HUES6 (cell line): ENCODE results near the gene FOSL2.

ENCODE experiments used
- H3K27ac ChIP-seq: 2 replicates; pipeline ENCODE4 v1.7.0; 2013; ENCODE audit warnings: low read depth, mild to moderate bottlenecking, low read length, inconsistent platforms
- H3K27me3 ChIP-seq: 2 replicates; pipeline ENCODE4 v1.6.1; 2013; ENCODE audit warnings: low read length; ENCODE audit not compliant: control insufficient read depth, insufficient read depth
- H3K36me3 ChIP-seq: 2 replicates; pipeline ENCODE4 v1.6.1; 2013; ENCODE audit warnings: low read length; ENCODE audit not compliant: control insufficient read depth, insufficient read depth
- H3K4me1 ChIP-seq: 2 replicates; pipeline ENCODE4 v1.6.1; 2013; ENCODE audit warnings: low read length; ENCODE audit not compliant: control insufficient read depth, insufficient read depth
- H3K4me3 ChIP-seq: 2 replicates; pipeline ENCODE4 v1.5.1; 2013; ENCODE audit warnings: low read depth, low read length
- H3K9ac ChIP-seq: one replicate; pipeline ENCODE4 v1.6.1; 2013; ENCODE audit warnings: mild to moderate bottlenecking, low read length
- H3K9me3 ChIP-seq: 2 replicates; pipeline ENCODE4 v1.6.1; 2013; ENCODE audit warnings: low read depth, low read length; ENCODE audit not compliant: control insufficient read depth, insufficient read depth

FOSL2 gene

DNA sequence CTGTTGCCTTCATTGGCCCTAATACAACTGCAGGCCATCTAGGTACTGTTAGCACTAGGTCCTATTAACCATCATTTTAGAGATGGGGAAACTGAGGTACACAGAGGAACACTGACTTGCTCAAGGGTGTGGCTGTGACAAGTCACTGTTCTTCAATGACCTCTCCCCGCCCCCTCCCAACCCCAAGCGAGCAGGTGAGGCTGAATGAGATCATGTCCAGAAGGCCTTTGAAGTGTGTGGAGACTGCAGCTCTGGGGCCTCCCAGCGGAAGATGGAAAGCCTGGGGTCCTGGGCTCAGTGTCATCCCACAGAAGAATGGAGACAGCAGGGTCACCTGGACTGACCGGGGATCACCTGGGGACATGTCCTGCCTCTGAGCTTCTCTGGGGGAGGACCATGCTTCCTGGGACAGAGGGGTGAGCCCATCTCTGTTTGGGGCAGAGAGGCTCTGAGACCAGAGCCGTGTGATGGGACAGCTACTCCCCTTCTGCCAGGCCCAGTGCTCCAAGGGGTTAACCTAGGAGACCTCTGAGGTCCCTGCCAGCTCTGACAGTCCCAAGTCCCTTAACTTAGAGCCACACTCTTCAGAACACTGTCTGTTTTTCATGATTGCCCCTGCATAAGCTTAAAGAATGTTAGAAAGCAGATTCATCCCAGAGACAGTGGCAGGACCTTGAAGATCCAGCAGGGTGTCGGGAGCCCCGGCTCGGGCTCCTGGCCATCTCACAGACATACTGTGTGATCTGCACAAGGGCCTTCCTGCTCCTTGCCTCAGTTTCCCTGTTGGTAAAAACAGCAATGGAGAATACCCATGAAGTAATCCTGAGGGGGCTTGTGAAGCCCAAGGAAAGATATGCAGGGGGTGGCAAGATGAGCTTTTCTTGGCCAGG lies 16.7 kb upstream of the FOSL2 start:
- H3K27me3 ChIP-seq, result peaks cover 40% of the 10 kb centered on the region
- H3K36me3 ChIP-seq, result no peaks in the 10 kb centered on the region
- H3K9me3 ChIP-seq, result no peaks in the 10 kb centered on the region
- no peak overlapping the region for H3K4me3 ChIP-seq
- H3K9ac ChIP-seq, result no peak overlapping the region
- peaks cover 11% of the 10 kb centered on the region for H3K4me1 ChIP-seq
- no peak overlapping the region for H3K27ac ChIP-seq

DNA sequence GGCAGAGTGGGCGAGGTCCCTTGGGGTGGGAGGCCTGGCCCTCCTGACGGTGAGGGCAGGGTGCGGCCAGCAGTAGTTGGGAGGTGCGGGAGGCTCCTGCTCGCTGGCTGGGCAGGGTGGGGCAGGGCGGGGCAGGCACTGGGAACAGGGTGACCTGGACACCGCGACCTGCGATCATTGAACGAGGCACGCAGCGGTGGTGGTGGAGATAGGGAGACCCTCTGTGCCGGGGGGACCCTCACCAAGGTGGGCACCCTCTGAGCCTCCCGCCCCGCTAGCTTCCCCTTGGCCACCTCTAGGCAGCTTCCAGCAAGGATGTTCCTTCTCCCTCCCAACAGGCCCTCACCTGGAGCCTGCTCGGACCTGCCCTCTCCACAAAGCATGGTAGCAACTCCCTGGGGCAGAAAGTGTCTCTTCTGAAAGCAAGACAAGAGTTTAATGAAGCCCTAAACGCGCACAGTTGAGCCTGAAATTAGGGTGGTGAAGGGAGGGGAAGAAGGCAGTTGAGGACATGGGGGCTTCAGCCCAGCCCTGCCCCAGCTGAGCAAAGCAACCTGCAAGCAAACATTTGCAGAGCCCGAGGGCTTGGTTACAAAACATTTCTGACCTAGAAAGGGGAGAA lies 15.4 kb upstream of the FOSL2 start:
- H3K4me3 ChIP-seq, result no peak overlapping the region
- peaks cover 11% of the 10 kb centered on the region for H3K4me1 ChIP-seq
- no peak overlapping the region for H3K27ac ChIP-seq

GRCh38 chr2:28377984-28378678 lies 14.5 kb upstream of the FOSL2 start:
- Histone ChIP-seq H3K4me3 (no peak overlapping the region), H3K9ac (no peak overlapping the region), H3K27ac (no peak overlapping the region), H3K9me3 (no peaks in the 10 kb centered on the region), H3K36me3 (no peaks in the 10 kb centered on the region), H3K4me1 (peaks cover 11% of the 10 kb centered on the region), H3K27me3 (peaks cover 62% of the 10 kb centered on the region)

More for the DNA sequence above, 15.4 kb upstream of the FOSL2 start:
- Histone ChIP-seq H3K36me3 (no peaks in the 10 kb centered on the region), H3K9ac (no peak overlapping the region), H3K9me3 (no peaks in the 10 kb centered on the region), H3K27me3 (peaks cover 53% of the 10 kb centered on the region)

- Histone ChIP-seq H3K36me3 (no peaks in the 10 kb centered on the region), H3K9ac (no peak overlapping the region), H3K9me3 (no peaks in the 10 kb centered on the region), H3K4me1 (peaks cover 11% of the 10 kb centered on the region), H3K27me3 (peaks cover 67% of the 10 kb centered on the region), H3K27ac (no peak overlapping the region), H3K4me3 (no peak overlapping the region)
Measured at GRCh38 chr2:28378679-28379584, 13.7 kb upstream of the FOSL2 start.

GRCh38 chr2:28380219-28380618 lies 12.4 kb upstream of the FOSL2 start:
- Histone ChIP-seq H3K36me3 (no peaks in the 10 kb centered on the region), H3K9ac (no peak overlapping the region), H3K27ac (no peak overlapping the region), H3K4me1 (peaks cover 11% of the 10 kb centered on the region), H3K4me3 (no peak overlapping the region), H3K9me3 (no peaks in the 10 kb centered on the region), H3K27me3 (peaks cover 67% of the 10 kb centered on the region)

DNA sequence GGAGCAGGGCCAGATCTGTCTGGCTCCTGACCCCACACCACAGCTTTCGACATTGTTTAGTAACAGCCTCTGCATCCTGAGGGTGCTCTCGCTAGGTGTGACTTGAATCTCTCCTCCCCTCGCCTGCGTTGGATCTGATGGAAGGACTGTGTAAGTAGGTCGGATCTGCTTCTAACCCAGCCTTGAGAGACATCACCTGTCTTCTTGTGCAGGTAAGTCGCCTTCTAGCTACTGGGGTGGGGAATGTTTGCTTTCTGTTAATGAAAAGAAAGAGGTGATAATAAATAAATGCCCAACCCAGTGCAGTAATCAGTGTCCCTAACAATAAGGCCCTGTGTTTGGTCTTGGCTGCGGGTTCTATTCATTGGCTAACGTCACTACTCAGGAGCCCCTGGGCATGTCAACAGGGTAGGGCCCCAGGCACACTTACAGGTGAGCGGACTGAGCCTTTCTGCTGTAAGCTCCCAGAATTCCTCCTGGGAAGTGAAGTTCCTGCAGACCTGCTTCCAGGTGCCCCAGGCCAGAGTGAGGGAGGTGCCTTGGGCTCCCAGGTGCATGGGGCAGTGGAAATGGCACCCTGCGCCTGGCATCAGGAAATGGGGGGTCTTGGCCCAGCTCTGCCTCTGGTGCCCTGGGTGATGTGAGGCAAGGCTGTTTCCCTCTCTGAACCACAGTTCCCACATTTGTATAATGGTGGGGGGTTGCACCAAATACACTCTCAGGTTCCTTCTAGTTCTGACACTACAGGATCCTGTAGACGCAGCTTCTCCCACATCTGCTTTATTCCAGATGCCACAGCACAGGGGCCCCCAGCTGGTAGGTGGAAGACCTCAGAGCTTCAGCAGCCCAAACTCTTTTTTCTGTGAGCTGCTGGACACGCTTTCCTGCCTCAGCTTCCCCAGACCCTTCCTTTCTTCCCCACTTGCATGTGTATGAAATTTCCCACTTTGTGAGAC lies 11.2 kb upstream of the FOSL2 start:
- no peak overlapping the region for H3K27ac ChIP-seq
- H3K27me3 ChIP-seq, result peaks cover 73% of the 10 kb centered on the region
- H3K36me3 ChIP-seq, result no peaks in the 10 kb centered on the region
- no peak overlapping the region for H3K9ac ChIP-seq
- H3K4me1 ChIP-seq, result peaks cover 11% of the 10 kb centered on the region
- H3K4me3 ChIP-seq, result no peak overlapping the region
- no peaks in the 10 kb centered on the region for H3K9me3 ChIP-seq

GRCh38 chr2:28382755-28383154 lies 9.9 kb upstream of the FOSL2 start:
- no peaks in the 10 kb centered on the region for H3K36me3 ChIP-seq
- H3K27ac ChIP-seq, result no peak overlapping the region
- no peak overlapping the region for H3K9ac ChIP-seq
- peaks cover 7% of the 10 kb centered on the region for H3K4me1 ChIP-seq
- H3K9me3 ChIP-seq, result no peaks in the 10 kb centered on the region
- no peak overlapping the region for H3K4me3 ChIP-seq
- peaks cover 78% of the 10 kb centered on the region for H3K27me3 ChIP-seq

DNA sequence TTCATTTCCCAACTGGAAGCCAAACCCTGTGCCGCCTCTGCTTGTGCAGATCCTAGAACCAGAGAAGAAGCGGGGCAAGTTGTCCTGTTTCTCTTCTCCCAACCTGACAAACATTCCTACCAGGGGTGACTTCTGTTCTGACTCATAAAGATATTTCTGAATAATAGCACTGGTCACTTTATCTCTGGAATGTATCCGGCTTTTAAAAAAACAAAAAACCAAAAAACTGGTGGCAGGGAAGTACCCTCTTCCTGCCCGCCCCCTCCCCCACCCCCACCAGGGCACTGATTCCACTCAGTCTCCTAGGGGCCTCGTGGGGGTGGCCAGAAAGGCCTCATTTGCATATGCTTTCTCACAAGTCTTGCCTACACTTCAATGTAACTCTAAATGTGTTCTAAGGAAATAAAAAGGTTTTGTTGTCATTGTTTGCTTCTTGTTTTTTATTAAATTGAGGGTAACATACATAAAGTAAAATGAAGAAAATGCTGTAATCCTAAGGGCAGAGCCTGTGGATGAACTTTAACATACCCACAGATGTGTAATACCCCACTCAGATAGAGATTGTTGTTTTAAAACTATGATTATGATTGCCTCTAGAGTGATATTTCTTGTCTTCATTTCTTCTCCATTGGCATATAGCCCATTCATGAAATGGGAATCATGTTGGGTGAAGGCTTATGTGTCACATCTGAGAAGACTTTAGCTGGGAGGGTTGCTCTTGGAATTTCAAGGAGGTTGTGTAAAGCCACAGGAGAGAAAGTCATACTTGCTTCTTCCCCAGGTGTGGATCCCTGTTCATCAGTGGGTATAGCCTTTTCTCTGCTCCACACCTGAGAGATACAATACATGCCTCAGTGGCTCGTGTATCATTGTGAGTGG lies 5.3 kb upstream of the FOSL2 start:
- Histone ChIP-seq H3K27ac (no peak overlapping the region), H3K36me3 (no peaks in the 10 kb centered on the region), H3K9me3 (no peaks in the 10 kb centered on the region), H3K9ac (no peak overlapping the region), H3K4me3 (no peak overlapping the region), H3K4me1 (peaks cover 10% of the 10 kb centered on the region), H3K27me3 (peaks cover 67% of the 10 kb centered on the region)
